Body of pancreas (tissue), 4 donors: ENCODE results near the gene EMP2. TPM values are rescaled to one million over a fixed set of nuclear protein-coding genes. Genes with fewer than 3 reads are reported as not detected.

Experiments
- ATAC-seq: fragments of 150-250 bp; one replicate; pipeline ENCODE4 v1.9.1; 2016
- DNase-seq, 4 donors: peaks; one replicate each; pipeline ENCODE4 v3.0.0-alpha.2; 2019
- H3K27ac ChIP-seq, 4 donors: fragments of 200-600 bp; sonication (generic); 1 replicate in 3 of 4; 2 replicates in 1 of 4; pipeline versions ENCODE4 v1.5.1 to v1.6.1; 2016 to 2019; ENCODE audit warnings: mild to moderate bottlenecking in 1 of 4, mixed read lengths in 1 of 4, moderate library complexity in 1 of 4
- H3K27me3 ChIP-seq, 2 donors: fragments of 200-600 bp; sonication (generic); one replicate each; pipeline ENCODE4 v1.6.0; 2016; ENCODE audit warnings: mild to moderate bottlenecking in 1 of 2
- H3K36me3 ChIP-seq, 2 donors: fragments of 200-600 bp; sonication (generic); replicated peaks in 1 of 2; 2 replicates each; pipeline ENCODE4 v1.5.1; 2016; ENCODE audit warnings: low read depth in 2 of 2; ENCODE audit not compliant: insufficient read depth in 1 of 2
- H3K4me1 ChIP-seq: fragments of 200-600 bp; sonication (generic); one replicate; pipeline ENCODE4 v1.6.0; 2016
- H3K4me3 ChIP-seq, 2 donors: fragments of 200-600 bp; sonication (generic); 1 replicate in 1 of 2; 2 replicates in 1 of 2; pipeline ENCODE4 v1.5.1; 2016 to 2019
- H3K9me3 ChIP-seq, 3 donors: fragments of 200-600 bp; sonication (generic); 1 replicate in 2 of 3; 2 replicates in 1 of 3; pipeline ENCODE4 v1.5.1; 2016
- CTCF ChIP-seq, 7 experiments: fragments of 450-650 bp in 4 of 7; fragments of 200-600 bp in 3 of 7; sonication (generic) in 3 of 7; IDR thresholded peaks; one replicate each; pipeline ENCODE4 v1.5.1; 2016 to 2019; ENCODE audit warnings: antibody characterized with exemption in 7 of 7
- POLR2A ChIP-seq, 3 donors: fragments of 450-650 bp; IDR thresholded peaks; one replicate each; pipeline ENCODE4 v1.6.1; 2016; ENCODE audit warnings: antibody characterized with exemption in 3 of 3, mild to moderate bottlenecking in 2 of 3
- WGBS, 2 donors: methylation state at CpG; one replicate each; pipeline ENCODE4 v1.1.5; 2017; 5-methylcytosine and 5-hydroxymethylcytosine counted together
- intact Hi-C: fragments of 100-400 bp; cut with DNase I; formaldehyde crosslinking; loops from one replicate; pipeline ENCODE4 v1.15.1; 2023
- total RNA-seq, 2 donors: library from RNA; depleted of rRNA; stranded (reverse); fragments of >200 nt; gene quantifications; one replicate each; pipeline ENCODE4 v1.1.0, GENCODE V29; 2016

EMP2 gene
- total RNA-seq, 2 donors from 2014 or later, result 8.6 to 17.9 TPM

DNA sequence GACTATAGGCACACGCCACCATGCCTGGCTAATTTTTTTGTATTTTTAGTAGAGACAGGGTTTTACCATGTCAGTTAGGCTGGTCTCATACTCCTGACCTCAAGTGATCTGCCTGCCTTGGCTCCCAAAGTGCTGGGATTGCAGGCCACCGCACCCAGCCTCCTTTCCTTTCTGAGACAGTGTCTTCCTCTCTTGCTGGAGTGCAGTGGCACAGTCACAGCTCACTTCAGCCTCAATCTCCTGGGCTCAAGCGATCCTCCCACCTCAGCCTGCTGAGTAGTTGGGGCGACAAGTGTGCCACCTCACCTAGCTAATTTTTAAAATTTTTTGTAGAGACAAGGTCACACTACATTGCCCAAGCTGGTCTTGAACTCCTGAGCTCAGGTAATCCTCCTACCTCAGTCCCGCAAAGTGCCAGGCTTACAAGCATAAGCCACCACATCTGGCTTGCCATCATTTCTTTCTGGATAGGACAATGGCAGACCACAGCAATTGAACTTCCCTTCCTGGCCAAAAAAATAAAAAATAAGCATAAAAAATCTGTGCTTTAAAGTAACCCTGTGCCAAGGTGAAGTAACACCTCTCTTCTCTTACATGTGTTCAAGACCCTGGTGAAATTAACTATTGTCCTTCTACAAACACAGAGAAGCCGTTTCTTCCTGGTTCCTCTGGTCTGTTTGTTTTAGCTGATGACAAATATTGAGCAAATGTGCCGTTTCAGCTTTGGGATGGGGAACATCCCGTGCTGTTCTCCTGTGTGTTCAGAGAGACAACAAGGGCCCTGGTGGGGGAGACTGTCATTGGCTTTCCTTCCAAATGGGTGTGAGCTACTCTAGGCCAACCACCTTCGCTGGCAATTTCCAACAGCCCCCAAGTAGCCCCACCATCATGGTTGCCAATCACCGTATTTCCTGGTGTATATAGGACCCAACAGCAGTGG, 60.2 kb downstream of the EMP2 start:
- Histone ChIP-seq H3K27me3 (no peaks in the 10 kb centered on the region), H3K36me3 (no peaks in the 10 kb centered on the region), H3K27ac (peak overlapping the region in 2 of 4 donors; percentile 7 to 18), H3K4me3 (no peak overlapping the region), H3K9me3 (no peaks in the 10 kb centered on the region), H3K4me1 (peaks cover 22% of the 10 kb centered on the region)
- DNase-seq, result peak in 3 of 4 donors; percentile 50 to 65 (median 56)
- 63% methylated on average over 10 of the region's 10 CpGs for WGBS, 2 donors
- peak; percentile 58 for ATAC-seq
- intact Hi-C loops, result loop anchor here (5.0 to 10.0 kb wide), 2 partner anchors 212 to 405 kb away; no protein-coding TSS in a partner anchor
- TF ChIP-seq CTCF (IDR thresholded peaks at IDR 0.05) (no peak), POLR2A (IDR thresholded peaks at IDR 0.05) (no peak)

- ATAC-seq (no peak), DNase-seq (no peak)
- intact Hi-C loops, result loop anchor here (5.0 to 10.0 kb wide), 2 partner anchors 213 to 406 kb away; no protein-coding TSS in a partner anchor
- Histone ChIP-seq H3K4me1 (peaks cover 31% of the 10 kb centered on the region), H3K27me3 (no peaks in the 10 kb centered on the region), H3K9me3 (no peaks in the 10 kb centered on the region), H3K36me3 (no peaks in the 10 kb centered on the region), H3K27ac (no peak overlapping the region), H3K4me3 (no peak overlapping the region)
- TF ChIP-seq CTCF (IDR thresholded peaks at IDR 0.05) (no peak), POLR2A (IDR thresholded peaks at IDR 0.05) (no peak)
- no CpG with 5 or more reads among the region's 1 CpG for whole genome bisulfite sequencing, 2 donors
Observed at GRCh38 chr16:10519297-10519696, 61.1 kb downstream of the EMP2 start.

DNA sequence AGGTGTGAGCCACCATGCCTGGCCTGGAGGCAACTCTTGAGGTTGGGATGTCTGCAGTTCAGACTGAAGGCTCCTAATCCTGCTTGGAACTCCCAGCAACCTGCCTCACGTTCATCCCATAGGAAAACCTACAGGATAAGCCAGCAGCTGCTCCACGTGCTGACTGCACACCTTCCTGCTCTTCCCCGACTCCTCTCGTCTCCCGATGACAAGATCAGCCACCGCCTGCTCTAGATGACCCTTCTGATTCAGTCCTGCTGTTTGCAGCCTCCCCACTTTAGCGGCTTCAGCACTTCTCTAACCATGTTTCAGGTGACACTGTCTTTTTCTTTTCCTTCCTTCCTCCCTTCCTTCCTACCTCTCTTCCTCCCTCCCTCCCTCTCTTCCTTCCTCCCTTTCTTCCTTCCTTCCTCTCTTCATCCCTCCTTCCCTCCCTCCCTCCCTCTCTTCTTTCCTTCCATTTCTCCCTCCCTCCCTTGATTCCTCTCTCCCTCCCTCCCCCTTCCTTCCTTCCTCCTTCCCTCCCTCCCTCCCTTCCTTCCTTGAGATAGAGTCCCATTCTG, 61.8 kb downstream of the EMP2 start:
- Histone ChIP-seq H3K36me3 (no peaks in the 10 kb centered on the region), H3K27ac (no peak overlapping the region), H3K4me3 (no peak overlapping the region), H3K9me3 (no peaks in the 10 kb centered on the region), H3K27me3 (no peaks in the 10 kb centered on the region), H3K4me1 (peaks cover 38% of the 10 kb centered on the region)
- DNase-seq (no peak), ATAC-seq (no peak)
- WGBS, 2 donors, result 88 to 91% methylated on average over 7 of the region's 7 CpGs
- TF ChIP-seq POLR2A (IDR thresholded peaks at IDR 0.05) (no peak), CTCF (IDR thresholded peaks at IDR 0.05) (no peak)
- intact Hi-C loops, result loop anchor here (5.0 to 10.0 kb wide), 2 partner anchors 214 to 406 kb away; no protein-coding TSS in a partner anchor

- no peaks in the 10 kb centered on the region for H3K36me3 ChIP-seq
- TF ChIP-seq POLR2A (IDR thresholded peaks at IDR 0.05), result no peak
- TF ChIP-seq CTCF (IDR thresholded peaks at IDR 0.05), result no peak
- no peak overlapping the region for H3K4me3 ChIP-seq
- DNase-seq (no peak), ATAC-seq (no peak)
- intact Hi-C loops, result loop anchor here (5.0 to 10.0 kb wide), 2 partner anchors 214 to 407 kb away; no protein-coding TSS in a partner anchor
- no peak overlapping the region for H3K27ac ChIP-seq
- H3K4me1 ChIP-seq, result peaks cover 39% of the 10 kb centered on the region
- no peaks in the 10 kb centered on the region for H3K27me3 ChIP-seq
- H3K9me3 ChIP-seq, result no peaks in the 10 kb centered on the region
- WGBS, 2 donors, result 70 to 74% methylated on average over 5 of the region's 5 CpGs
Observed at GRCh38 chr16:10517868-10518267, 62.5 kb downstream of the EMP2 start.
